ENCODE measurements around the gene GPR162.
"Not testable (repeated sequence)": the region's sequence is repeated elsewhere in the genome, so short reads cannot be mapped to it uniquely, and the experiment has no call there.

Gene GPR162

DNA sequence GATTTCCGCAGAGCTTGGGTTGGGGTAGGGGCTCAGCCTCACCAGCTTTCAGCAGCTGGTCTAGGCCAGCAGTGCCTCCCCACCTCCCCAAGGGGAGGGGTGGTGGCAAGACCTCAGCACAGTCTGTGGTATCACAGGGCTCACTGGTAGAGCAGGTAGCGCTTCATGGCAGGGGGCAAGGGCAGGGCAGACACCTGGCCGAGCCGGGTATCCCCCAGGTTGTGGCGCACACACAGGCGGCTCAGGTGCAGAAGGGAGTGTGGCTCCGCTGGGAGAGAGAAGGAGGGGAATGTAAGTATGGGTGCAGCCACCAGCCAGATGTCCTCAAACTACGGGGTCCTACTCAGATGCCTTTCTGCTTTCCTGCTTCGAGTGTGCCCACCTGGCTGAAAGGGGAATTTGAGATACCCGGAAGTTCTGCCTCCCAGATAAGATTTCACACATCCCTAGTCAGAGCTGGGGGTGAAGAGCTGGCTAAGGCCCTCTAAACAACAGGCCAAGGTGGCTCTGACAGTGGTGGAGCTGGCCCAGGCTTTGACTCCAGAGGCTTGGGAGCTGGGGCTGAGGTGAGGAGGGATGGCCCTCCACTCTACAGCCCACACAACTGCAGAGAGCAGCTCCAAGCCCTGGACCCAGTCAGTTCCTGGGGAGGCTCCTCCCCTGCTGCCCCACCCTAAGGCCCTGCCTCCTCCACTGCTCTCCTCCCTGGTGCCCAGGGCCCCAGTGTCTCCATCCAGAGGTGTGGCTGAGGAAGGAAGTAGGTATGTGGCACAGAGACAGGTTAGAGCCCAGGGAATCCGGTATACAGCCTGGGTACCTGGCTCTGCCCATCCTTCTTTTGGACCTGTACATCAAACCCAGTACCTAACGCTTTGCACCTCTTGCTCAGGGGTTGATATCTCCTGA lies 49.7 kb downstream of the GPR162 start:
- in situ Hi-C loops (cut with MboI; ENCODE audit: low sequenced_read_pairs): no loop called here

- in situ Hi-C loops (cut with MboI; ENCODE audit: low sequenced_read_pairs): no loop called here
Observed at GRCh38 chr12:6872073-6873048, 50.7 kb downstream of the GPR162 start.

DNA sequence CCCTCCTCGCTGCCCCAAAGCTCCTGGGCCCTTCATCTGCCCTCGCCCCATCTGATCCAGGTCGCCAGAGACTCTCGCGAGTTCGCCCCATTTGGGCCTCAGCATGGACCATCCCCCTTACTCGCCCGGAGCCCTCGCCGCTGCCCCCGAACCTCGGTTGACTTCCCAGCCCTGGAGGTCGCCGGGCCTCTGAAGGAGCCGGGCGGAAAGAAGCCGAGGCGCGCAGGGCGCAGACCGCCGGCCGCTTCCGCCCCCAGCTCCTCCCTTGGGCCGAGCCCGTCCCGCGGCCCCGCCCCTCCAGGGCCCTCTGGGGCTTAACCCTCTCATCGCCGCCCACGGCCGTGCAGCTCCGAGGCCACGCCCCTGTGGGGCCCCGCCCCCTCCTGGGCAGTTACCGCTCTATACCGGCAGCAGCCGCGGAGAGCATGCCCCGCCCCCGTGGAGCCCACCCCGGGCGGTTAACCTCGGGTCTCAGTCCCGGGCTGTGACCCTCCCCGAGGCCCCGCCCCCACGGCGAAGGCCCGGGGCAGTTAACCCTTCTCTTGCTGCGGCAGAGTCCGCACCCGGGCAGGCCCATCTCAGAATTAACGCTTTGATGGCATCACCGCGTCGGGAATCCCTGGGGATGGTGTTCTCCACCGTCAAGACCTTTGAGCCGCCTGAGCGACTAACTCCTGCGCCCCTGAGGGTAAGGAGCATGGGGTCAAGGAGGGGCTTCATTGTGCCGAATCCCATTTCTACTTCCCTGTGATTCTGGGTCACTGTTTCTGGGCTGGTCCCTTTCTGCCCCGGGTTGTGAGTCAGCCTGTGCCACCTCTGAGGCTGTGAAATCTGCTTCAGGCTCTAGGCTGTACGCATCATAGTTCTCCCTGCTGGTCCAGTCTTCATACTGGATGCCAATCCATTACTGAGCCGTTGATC lies 51.7 kb downstream of the GPR162 start, which contains the start of gene SPSB2:
Gene SPSB2, minus strand, starts transcription at position 210 of the 921 bp plus-strand sequence. CDS start 402 bp downstream, outside the sequence.
- in situ Hi-C loops (cut with MboI; ENCODE audit: low sequenced_read_pairs): no loop called here

DNA sequence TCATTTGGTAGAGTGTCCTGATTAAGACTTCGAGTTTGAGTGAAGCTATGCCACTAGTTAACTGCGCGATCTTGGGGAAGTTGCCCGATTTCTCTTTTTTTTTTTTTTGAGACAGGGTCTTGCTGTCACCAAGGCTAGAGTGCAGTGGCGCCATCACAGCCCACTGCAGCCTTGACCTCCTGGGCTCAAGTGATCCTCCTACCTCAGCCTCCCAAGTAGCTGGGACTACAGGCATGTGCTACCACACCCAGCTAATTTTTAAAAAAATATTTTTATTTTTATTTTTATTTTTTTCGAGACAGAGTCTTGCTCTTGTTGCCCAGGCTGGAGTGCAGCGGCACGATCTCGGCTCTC lies 52.4 kb downstream of the GPR162 start:
- in situ Hi-C loops (cut with MboI; ENCODE audit: low sequenced_read_pairs): not testable (repeated sequence)
